SK-N-SH (cell line): Measurements from ENCODE around the gene MTHFD2L.

Experiments used
- CTCF ChIP-seq: fragments of 200-600 bp; sonication (generic); IDR thresholded peaks from 2 replicates; pipeline ENCODE4 v1.6.1; 2017; ENCODE audit warnings: antibody characterized with exemption, mild to moderate bottlenecking, moderate library complexity
- MAX ChIP-seq: IDR thresholded peaks from 2 replicates; pipeline ENCODE4 v1.4.0; 2012; ENCODE audit warnings: low read depth
- MEF2A ChIP-seq: IDR thresholded peaks from 2 replicates; pipeline ENCODE4 v1.4.0; 2012; ENCODE audit warnings: low read depth, borderline replicate concordance
- MXI1 ChIP-seq: IDR thresholded peaks from 2 replicates; pipeline ENCODE4 v1.6.1; 2012; ENCODE audit warnings: mild to moderate bottlenecking, low read depth, low read length, improper control_type of control experiment
- RXRA ChIP-seq: IDR thresholded peaks from 2 replicates; pipeline ENCODE4 v1.4.0; 2012; ENCODE audit warnings: low read depth, mild to moderate bottlenecking, borderline replicate concordance

GRCh38 chr4:74189331-74190043, 31.6 kb downstream of the MTHFD2L start:
- TF ChIP-seq CTCF: peak; percentile 75
- no peak for TF ChIP-seq MEF2A
- TF ChIP-seq MAX: no peak
- TF ChIP-seq MXI1: no peak
- TF ChIP-seq RXRA: no peak
